Fibroblast of skin of left quadriceps (primary cell): ENCODE data around the gene SLC25A51.

Source experiments
- DNase-seq, 2 experiments: peaks; one replicate each; pipeline ENCODE4 v3.0.0-alpha.2; 2013; ENCODE audit warnings: low read depth in 2 of 2

Gene SLC25A51

DNA sequence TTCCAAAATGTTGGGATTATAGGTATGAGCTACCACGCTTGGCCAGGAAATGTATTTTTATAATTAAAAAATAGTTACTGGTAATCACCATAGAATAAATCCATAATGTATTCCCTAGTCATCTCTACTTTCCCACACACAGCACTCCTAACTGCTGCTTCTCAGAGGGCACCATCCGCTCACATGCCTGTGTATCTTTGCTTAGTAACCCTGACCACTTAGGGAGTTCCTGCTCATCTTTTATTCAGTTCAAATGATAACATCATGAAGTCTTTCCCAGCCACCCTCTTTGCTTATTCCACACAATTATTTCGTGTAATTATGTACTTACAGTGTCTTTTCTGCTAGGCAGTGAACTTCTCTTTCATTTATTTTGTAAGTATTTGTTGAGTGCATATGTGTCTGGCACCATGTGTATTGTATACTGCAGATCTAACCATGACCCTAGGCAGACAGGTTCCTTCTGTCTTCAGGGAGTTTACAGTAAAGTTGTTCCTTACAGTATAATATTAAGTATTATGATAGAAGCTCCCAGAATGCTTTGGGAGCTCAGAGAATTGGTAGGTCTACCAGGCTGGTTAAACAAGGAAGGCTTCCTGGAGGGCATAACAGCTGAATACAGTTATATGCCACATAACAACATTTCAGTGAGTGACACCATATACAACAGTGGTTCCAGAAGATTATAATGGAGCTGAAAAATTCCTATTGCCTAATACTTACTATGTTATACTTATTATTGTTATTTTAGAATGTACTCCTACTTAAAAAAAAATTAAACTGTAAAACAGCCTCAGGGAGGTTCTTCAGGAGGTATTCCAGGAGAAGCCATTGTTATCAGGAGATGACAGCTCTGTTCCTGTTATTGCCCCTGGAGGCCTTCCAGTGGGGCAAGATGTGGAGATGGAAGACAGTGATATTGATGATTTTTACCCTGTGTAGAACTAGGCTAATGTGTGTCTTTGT, 64.1 kb downstream of the SLC25A51 start:
- DNase-seq: no peak
